Stimulated activated CD4-positive, alpha-beta T cell treated with anti-CD3 and anti-CD28 coated beads, Interleukin-4, amount 100 ng/mL, for 1 hour (primary cell): ENCODE measurements around the gene MYLK4.

Source experiments
- DNase-seq: peaks from one replicate; pipeline ENCODE4 v3.0.0-alpha.2; 2020

The MYLK4 gene

DNA sequence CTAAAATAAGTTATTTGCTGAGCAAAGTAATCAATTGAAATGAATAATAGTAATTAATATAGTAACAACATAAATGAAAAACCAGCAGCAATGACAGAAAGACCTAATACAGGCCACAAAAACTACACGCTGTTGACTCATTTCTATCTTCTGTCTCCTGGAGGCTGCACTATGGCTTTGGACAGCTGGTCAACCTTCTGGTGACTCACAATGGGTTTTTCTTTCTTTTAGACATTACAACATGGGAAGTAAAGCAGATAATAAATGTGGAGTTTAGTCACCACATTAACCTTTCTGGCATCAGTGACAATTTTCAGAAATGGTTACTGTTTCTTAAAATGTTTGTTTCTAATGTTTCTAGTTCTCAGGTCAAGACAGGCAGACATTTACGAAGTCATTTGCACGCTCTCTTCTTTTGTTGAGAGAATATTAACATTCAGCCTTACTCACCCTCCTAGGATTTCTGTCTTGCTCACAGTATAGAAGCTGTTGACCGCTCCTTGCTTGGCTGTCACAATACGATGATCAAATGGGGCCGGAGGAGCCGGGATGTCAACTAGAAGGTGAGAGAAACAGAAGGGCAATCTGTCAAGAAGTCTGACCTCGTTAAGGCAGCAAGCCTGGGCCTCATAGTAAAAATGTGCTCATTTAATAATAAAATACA is 62.2 kb downstream of the MYLK4 start:
- DNase-seq = no peak

DNA sequence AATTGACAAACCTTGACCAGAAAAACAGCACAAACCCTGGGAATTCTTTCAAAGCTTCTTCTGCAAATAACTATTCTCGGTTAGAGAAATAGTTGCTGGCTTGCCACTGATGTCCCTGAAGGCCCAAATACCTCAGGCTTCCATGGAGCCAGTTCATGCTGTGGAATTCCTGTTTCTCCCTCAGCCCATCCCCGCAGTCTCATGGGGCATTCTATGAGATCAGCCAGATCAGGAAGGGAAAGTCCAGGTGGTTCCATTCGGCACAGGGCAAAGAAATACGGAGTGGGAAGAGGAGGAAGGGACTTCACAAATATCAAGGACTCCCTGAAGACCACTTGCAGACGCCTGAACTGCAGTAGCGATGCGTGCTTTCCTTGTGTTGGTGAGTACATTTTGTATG is 63.3 kb downstream of the MYLK4 start:
- DNase-seq = no peak

DNA sequence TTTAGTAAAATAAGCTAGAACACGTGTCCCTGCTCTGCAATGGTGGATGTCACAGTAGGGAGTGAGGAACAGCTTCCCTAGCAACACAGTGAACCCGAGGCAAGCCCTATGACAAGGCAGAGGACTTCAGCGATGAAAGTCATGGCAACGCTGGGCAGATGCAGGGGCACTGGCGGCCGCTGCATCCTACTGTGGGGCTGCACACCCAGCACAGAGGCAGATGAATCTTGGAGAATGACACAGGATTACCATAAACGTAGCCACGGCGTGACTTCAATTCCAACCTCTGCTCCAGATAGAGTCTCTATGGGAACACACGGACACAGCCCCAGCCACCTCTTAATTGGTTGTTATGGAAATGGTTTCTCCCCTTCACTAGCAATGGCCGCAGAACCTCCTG is 64.2 kb downstream of the MYLK4 start:
- DNase-seq = no peak

DNA sequence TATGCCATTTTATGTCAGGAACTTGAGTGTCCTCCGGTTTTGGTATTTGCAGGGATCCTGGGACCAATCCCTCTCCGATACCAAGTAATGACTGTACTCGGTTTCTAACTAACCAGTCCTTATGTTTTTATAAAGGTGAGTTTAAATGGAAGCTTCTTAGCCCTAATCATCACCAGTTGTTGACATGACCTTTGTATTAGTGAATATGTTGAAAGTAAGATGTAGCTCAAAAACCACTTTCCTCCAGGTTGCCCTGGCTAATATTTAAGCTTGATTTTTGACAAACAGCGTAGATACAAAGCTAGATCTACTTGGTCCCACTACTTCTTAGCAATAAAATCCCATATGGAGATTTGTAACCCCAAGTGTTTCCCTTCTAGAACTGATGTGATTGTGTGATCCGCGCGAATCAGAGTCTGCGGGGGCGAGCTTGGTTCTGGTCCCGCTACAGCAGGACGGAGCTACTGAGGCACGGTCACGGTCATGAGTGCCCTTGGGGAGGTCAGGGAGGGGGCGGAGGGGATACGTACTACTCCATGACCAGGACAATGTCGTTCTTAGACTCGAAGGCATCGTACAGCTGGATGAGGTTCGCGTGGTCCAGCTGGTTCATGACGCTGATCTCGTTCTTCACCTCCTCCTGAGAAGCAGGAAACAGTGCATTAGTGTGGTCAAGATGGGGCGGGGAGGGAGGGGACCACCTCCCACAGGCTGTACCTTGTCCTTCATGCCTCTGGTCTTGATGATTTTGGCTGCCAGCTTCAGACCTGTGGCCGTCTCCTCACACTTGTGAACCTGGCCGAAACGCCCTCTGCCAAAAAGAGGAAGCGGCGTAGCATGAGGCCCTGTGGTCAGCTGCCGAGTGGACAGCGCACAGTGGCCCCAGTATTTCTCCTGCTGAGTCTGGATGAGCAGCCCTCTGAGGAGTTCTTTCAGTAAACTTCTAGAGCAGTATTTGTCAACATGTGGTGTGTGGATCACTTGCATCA is 65.7 kb downstream of the MYLK4 start:
- no peak for DNase-seq

DNA sequence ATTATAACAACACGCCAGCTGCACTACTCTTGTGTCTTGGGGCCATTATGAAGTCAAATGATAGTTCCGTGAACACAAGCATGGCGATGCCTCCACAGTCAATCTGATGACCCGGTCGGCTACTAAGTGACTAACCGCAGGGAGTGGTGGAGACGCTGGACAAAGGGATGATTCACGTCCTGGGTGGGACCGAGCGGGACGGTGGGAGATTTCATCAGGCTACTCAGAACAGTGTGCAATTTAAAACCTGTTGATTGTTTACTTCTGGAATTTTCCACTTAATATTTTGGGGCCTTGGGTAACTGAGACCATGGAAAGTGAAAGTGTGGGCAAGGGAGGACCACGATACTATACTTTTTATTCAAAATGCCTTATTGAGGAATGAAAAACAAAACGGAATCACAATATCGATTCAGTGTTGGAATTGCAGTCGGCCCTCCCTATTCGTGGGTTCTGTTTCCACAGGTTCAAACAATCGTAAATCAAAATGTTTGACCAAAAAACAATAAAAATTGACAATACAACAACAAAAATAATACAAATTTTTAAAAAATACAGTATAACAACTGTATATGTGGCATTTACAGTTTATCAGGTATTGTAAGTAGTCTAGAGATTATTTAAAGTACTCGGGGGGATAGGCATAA is 66.5 kb downstream of the MYLK4 start:
- DNase-seq = no peak

DNA sequence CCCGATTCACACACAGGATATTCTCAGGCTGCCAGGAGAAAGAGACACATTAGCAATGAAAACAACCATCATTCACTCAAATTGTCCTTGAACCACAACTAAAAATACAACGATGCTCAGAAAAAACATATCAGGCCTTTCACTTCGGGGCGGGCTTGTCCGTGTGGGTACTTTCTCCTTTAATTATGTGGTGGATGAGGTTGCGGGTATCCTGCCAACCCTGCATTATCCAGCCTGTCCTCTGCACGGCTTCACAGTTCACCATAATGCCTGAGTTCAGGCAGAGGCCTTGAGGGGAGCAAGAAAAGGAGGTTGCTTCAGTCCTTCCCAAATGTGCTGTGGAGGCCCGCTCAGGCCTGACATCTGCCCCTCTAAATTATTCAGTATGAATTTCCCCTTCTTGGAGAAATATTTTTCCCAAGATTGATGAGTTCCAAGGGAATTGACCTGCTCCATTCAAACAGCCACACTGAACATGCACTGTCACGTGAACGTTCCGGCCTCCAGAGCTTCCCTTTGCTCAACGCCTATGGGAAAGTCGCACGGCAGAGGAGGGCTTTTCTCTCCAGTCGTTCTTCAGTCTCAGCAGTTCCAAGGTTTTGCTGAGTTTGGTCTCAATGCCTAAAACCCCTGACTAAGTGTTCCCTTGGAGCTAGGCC is 70.3 kb downstream of the MYLK4 start:
- no peak for DNase-seq

DNA sequence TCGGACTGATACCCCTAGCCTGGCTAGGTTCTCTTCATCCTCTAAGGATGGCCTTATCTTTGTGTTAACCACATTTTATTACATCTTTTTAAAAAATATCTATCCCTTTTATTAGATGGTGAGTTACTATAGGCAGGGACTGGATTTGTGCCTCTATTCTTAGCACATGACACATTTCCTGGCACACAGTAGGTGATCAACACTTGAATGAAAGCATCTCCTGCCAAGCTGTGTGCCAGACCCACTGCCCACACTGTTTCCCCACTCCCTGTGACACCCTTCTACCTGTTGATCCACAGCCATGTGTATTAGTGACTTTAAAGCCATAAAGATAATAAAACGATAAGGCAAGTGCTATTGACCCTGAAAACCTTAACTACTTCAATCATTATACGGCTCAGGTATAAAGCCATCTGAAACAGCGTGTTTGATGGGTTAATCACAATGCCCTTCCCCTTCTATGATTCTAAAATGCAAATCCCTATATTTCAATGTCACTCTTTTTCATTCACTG is 73.6 kb downstream of the MYLK4 start:
- no peak for DNase-seq

DNA sequence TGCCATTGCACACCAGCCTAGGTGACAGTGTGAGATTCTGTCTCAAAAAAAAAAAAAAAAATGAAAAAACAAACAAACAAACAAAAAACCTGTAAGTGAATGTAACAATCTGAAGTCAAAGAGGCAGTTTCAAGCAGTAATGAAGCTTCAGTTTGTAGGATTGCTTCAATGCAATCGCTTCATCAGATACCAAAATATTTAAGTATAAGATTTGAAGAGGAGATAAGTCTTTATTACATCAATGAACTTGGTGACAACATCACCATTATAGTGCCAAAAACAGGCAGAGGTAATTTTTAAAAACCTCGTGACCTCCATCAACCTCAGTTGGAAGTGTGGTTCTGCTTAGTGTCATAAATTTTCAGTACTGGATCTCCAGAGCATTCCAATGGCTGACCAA is 74.7 kb downstream of the MYLK4 start:
- DNase-seq = no peak

DNA sequence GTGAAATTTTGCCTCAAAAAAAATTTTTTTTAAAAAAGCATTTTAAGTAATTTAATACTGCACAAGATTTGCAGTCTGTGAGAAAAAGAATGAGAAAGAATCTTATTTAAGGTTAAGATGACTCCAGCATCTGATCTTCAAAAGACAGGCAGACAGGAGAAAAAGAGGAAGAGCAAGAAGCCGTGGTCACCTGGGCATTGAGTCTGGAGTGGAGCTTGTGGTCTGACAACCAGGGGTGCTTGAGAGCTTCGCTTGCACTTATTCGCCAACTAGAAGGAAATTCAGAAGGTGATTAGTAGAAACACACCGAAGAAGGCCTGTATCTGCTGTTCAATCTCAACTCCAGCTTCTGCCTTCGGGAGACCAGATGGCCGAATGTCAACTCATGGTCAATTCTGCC is 75.9 kb downstream of the MYLK4 start:
- DNase-seq = no peak

DNA sequence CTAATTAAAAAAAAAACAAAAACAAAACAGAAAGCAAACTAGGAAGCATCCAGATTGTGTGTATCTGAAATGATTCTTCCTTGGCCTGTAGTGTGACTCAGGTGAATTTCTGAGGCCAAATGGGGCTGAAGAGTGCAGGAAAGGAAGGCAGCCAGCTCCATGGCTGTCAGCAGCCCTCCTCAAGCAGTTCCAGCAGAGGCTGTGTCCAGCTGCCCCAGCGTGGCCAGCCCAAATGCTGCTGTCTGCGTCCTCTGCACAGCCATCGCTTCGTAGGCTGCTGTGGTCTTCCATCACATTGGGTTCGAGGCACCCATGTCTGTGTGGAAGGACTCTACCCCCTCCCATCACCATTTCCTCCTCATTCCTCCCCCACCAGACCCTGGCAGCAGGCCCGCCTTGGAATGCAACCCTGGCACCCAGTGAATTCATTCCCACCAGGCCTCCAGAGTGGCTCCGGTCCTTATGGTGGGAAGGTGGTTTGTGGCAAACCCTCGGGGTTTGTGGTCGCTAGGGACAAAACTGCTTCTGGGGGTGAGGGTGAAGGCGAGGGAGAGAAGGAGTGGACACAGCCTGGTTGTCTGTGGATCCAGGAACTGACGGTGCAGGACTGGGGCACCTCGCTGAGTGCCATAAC is 81.5 kb downstream of the MYLK4 start:
- no peak for DNase-seq

DNA sequence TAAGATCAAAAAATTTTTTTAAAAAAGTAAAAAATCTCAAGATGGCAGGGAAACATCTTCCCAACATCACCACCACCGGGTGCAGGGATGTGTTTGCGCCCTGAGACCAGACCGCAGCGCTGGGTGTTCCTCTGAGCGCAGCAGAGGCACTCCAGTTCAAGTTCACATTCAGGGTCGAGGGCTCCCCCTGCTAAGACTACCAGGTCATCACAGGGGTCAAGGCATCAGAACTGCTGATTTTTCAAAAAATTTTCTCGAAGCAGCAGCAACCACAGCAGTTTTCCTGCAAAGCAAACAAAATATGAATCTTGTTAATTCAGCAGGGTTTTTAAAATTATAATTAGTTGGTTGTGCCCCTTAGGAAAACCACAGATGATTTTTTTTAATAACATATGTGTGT is 83.1 kb downstream of the MYLK4 start:
- no peak for DNase-seq

DNA sequence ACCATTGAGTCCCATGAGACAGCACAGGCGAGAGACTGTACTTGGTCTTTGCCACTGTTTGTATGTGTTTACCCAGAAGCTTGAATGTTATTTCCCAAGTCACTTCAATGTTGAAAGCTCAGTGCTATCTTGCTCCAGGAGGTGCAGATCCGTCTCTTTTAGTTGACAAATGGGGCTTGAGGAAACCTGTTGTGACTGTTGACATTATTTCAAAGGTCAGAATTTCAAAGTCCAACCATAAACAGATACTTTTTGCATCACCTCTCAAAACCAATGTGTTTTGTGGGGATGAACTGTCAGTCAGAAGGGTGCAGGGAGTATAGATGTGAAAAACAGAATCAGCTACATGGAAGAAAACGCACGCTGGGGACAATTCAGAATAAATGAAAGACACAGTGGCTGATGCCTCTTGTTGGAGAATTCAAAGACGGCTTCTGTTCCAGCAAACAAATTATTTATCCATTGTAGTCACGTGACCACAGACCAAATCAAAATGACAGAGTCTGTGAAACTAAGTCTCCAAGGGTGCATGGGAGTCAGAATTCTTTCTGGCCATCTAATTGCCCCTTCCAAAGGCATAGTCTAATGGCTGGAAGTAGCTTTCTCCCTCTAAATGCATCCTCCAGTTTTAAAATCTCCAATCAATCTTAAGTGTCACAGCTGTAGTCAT is 83.7 kb downstream of the MYLK4 start:
- DNase-seq = no peak

DNA sequence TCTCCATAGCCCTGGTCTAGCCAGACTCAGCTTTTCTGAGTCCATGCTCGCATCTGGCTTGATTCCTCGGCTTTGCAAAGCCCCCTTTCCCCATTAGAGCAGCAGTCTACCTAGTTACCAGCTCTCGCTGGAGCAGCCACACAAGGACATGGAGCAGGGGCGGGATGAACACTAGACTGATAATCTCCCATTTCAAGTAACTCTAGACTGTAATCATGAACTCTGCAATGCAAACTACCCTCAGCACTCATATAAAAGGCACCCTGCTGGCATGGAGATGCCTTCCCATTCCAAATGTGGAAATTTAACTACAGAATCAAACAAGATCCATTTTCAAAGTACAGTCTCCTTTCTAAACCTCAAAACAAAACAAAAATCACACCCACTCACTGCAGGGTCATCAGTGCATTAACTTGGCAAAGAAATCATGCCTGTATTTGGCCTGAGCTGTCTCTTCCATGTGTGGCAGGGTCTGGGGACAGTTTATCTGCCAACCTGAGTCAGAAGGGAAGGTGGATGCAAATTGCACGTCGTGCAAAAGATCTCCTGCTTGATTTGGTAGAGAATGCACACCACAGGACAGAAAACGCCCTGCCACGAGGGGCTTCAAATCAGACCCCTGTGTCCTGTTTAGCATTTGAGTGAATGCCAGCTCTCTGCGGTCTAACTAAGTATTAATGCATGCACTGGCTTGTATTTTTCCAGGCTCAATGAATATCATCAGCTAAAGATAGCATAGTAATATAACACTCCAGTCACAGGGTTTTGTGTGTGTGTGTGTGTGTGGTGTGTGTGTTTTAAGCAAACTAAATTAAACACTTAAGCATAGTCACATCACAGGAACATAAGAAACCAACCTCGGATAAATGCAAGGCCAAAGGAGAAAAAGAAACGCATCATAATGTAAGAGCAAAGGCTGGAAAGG is 85.3 kb downstream of the MYLK4 start:
- no peak for DNase-seq

DNA sequence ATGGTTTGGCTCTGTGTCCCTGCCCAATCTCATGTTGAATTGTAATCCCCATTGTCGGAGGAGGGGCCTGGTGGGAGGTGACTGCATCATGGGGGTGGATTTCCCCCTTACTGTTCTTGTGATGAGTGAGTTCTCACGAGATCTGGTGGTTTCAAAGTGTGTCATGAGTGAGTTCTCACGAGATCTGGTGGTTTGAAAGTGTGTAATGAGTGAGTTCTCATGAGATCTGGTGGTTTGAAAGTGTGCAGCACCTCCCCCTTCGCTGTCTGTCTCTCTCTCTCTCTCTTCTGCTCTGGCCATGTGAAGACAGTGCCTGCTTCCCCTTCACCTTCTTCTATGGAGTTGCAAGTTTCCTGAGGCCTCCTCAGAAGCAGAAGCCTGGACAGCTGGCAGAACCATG is 87.6 kb downstream of the MYLK4 start:
- DNase-seq = no peak

DNA sequence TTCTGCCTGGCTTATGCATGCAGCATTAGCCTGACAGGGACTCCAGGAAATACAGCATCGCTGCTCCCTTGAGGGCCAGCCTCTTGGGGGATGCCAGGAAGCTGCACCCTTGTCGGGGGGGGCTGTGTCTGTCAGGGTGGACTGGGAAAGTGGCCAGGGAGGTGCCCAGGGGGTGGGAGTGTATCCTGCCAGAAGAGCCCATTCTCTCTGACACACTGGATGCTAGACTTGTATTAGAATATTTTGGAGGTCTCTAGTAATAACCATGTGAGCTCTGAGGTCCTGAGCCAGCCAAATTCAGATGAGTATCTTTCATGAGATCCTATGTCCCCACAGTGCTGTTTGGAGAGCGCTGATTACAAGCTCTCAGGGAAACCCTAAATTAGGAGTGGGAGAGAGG is 89.1 kb downstream of the MYLK4 start:
- DNase-seq = no peak

DNA sequence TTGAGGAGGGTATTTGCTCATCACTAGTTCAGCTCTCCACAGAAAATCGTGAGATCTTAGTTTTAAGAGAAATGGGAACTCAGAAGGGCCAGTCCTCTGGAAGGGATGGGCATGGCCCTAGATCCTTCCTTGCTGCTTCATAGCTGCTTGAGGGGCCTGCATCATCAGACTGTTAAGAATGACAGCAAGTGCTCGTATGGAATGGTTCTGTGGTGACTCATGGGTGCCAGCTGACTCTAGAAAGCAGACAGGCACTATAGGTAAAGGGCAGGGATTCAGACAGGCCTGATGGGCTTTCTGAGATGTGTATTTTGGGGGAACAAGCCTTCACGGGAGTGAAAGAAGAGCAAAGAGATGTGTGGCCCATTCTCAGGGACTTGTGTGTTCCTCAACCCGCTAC is 90.8 kb downstream of the MYLK4 start:
- no peak for DNase-seq

DNA sequence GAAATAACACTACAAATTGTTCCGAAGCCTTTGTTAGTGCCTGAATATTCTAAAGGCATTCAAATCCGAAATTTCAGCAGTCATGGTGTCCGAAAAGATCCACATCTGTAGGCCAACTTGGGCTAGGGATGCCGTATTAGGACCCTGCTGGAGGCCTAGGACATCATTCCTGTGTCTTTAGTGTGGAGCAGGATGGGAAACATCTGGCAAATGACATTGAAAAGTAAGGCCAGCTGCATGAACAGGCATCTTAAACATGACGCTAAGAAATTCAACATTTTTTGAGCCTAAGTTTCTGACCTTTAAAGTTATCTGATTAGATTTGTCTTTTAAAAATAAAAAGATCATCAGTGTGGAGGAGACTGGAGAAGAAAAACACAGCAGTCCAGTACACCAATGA is 91.3 kb downstream of the MYLK4 start:
- DNase-seq = no peak

DNA sequence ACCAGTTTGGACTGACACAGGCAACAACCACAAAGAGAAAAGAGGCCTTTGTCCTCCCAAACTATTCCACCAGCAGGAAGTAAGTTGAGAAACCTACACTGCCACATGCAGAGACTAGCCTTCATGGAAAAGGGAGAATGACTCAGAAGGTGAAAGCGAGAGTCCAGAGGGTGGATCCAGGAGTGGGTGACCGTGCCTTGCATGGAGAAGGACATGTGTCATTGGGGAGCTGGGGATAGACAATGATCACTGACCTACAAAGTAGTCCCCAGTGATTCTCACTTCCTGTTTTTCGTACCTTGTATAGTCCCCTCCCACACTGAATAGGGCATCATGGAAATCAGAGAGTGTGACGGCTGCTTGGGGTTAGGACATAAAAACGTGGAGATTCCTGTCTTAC is 91.9 kb downstream of the MYLK4 start:
- DNase-seq = no peak

DNA sequence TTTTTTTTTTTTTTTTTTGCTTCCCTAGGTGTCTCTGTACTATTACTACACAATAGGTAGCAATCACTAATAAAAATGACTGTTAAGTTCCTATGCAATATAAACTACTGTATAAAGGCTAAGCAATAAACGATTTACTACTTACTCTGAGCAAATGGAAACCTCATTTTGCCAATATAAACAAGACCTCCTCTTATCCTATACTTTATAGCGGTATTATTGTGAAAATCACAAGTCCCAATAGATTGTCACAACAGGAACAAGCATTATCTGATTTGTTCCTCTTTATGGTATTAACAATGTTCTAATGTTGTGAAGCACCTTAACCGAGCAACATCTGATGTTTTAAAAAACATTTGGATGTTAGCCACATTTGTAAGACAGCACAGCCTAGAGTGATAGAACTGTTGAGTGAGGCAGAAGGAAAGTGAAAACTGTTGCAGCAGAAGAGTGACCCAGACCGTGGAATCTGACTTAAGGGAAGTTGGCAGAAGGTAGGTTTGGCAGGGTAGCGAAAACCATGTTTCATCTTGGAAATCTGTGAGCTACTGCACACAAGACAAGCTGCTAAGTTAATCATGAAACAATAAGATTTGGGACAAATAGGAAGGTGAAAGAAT is 94.2 kb downstream of the MYLK4 start:
- no peak for DNase-seq

DNA sequence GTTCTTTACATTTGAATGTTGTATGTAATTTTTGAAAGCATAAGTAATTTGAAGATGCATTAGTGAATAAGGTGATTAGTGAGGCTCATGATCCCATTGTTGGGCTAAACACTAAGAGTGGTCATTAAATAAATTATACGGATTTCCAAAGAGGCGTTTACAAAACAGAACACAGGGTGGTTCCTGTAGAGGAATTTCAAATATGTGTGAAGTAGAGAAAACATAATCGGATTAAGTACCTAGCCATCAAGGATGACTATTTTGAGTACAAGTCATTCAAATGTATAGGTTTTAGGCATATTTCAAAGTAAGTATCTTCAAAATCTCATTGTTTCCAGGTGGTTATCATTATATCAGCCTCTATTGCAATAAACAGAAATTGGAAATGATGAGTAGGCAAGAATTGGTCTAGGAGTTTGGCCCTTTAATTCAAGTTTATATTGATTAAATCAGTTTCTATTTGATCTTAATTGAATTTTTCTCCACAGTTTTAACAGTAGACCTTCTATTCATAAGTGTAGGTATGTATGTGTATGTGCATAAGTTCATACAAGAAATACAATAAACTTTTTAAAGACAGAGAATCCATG is 94.8 kb downstream of the MYLK4 start:
- no peak for DNase-seq
